SK-N-MC (cell line): ENCODE measurements around the gene GRPEL2.

Source experiments
- EZH2 ChIP-seq: fragments of 200-600 bp; sonication (generic); IDR thresholded peaks from one replicate; pipeline ENCODE4 v1.6.1; 2017; ENCODE audit warnings: antibody characterized with exemption
- POLR2AphosphoS5 ChIP-seq: IDR thresholded peaks from 2 replicates; pipeline ENCODE4 v1.6.1; 2012; ENCODE audit warnings: mild to moderate bottlenecking, low read depth, low read length, borderline replicate concordance

DNA sequence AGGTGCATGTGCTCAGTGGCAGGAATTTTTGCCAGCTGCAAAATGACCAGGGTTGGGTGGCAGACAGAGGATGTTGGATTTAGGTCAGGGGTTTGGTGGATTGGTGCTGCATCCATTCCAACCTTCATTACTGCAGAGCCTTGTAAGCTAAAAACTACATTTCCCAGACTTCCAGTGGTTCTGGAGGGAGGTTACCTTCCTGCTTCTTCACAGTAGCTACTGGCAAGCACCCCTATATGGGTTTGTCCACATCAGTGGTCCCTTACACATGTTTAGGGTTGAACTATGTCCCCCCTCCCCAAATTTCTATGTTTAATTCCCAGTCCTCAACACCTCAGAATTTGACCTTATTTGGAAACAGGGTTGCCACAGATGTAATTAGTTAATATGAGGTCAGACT is 54.5 kb downstream of the GRPEL2 start:
- TF ChIP-seq POLR2AphosphoS5 (no peak), EZH2 (no peak)
